GM18858 (cell line): ENCODE data around the gene ZC2HC1B.
"Not testable (repeated sequence)": the region's sequence is repeated elsewhere in the genome, so short reads cannot be mapped to it uniquely, and the experiment has no call there.

ENCODE experiments used
- ATAC-seq: cut with Tn5 transposase; IDR thresholded peaks from one replicate; pipeline ENCODE4 v1.9.1; 2021; ENCODE audit not compliant: unreplicated experiment

Gene ZC2HC1B

DNA sequence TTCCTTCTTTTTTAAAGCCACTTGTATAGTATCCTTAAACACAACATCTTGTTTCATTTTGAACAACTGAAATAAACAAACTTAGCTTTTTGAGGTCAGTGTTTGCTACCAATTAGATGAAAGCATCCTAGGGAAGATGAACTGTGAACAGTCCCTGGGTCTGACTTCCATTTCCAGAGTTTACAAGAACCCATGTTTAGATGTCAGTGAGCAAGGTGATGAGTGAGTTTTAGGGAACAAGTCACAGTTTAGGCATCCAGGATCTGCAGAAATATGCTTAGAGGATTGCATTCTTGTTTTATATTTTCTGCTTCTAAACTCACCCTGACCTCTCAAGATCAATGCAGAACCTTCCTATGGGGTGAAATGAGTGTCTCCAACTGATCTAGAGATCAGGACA is 3.0 kb downstream of the ZC2HC1B start:
- ATAC-seq, result no peak

DNA sequence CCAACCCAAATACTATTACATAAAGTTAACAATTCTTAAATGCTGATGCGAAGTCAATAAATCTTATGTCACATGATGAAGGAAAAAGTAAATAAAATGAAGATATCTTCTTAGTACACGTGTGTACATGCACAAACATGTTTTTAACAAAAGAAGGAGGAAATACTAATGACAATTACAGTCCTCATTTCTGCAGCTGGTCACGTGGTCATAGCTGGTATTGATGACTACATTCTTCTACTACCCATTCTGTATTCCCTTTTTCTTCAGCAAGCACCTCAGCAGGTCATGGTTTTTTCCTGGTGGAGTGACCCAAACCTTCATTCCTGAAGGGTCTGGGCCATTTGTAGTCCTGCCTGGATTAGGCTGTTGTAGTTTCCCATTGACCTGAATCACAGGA is 4.5 kb downstream of the ZC2HC1B start:
- not testable (repeated sequence) for ATAC-seq

DNA sequence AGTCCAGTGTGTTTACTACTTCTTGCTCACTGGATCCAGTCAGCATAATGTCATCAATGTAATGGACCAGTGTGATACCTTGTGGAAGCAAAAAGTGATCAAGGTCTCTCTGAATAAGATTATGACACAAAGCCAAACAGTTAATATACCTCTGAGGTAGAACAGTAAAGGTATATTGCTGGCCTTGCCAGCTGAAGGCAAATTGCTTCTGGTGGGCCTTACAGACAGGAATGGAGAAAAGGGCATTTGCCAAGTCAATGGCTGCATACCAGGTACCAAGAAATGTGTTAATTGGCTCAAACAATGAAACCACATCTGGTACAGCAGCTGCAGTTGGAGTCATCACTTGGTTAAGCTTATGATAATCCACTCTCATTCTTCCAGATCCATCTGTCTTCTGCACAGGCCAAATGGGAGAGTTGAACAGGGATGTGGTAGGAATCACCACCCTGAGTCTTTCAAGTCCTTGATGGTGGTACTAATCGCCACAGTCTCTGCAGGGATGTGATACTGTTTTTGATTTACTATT is 7.0 kb downstream of the ZC2HC1B start:
- ATAC-seq, result not testable (repeated sequence)

DNA sequence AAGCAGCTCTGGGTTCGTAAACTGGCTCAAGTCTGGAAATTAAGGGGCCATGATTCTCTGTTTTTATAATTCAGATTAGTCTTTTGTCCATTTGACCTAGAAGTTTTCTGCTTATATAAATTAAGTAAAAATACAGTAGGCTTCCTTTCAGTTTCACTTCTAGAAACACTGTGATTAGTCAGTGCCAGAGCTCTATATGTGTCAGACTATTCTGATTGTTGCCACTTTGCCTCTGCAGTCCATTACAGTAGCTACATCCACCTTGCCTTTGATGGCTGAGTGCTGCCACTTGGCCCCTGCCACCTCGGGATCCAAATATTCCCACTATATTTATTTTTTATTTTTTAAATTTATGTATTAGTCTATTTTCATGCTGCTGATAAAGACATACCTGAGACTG is 7.9 kb downstream of the ZC2HC1B start:
- ATAC-seq, result peak; percentile 98

DNA sequence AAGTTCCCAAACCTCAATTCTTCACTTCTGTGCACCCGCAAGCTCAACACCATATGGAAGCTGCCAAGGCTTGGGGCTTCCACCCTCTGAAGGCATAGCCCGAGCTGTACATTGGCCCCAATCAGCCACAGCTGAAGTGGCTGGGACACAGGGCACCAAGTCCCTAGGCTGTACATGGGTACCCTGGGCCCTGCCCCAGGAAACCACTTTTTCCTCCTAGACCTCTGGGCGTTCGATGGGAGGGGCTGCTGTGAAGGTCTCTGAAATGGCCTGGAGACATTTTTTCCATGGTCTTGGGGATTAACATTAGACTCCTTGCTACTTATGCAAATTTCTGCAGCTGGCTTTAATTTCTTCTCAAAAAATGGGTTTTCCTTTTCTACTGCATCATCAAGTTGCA is 9.3 kb downstream of the ZC2HC1B start:
- not testable (repeated sequence) for ATAC-seq

DNA sequence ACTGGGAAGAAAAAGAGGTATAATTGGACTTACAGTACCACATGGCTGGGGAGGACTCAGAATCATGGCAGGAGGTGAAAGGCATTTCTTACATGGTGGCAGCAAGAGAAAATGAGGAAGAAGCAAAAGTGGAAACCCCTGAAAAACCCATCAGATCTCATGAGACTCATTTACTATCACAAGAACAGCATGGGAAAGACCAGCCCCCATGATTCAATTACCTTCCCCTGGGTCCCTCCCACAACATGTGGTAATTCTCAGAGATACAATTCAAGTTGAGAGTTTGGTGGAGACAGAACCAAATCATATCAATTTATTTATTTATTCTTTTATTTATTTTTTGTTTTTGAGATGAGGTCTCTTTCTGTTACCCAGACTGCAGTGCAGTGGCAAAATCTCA is 10.2 kb downstream of the ZC2HC1B start:
- not testable (repeated sequence) for ATAC-seq

DNA sequence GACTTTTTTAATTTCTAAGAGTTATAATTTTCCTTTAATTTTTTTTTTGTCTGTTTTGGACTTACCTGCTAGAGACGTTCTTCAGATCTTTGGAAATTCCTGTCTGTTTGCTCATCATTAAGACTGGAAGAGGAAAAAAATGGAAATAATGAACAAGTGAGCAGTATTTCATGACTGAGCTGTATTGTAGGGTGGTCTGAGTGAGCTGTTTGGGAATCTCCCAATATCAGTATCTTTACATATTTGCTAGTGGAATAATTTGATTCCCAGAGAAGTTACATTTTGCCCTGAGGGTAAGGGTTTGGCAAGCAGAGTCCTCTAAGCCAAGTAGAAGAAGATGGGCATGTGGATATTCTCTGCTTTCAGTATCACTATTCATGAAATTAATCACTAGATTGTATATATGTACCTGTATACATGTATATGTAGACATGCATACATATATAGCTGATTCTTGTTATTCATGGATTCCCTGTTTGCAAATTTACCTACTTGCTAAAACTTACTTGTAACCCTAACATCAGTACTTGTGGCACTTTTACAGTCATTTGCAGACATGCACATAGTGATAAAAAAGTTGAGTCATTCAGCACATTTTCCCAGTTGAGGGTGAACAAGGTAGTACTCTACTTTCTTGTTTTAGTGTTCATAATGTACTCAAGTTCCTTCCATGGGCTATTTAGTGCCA is 13.5 kb downstream of the ZC2HC1B start:
- ATAC-seq, result no peak

DNA sequence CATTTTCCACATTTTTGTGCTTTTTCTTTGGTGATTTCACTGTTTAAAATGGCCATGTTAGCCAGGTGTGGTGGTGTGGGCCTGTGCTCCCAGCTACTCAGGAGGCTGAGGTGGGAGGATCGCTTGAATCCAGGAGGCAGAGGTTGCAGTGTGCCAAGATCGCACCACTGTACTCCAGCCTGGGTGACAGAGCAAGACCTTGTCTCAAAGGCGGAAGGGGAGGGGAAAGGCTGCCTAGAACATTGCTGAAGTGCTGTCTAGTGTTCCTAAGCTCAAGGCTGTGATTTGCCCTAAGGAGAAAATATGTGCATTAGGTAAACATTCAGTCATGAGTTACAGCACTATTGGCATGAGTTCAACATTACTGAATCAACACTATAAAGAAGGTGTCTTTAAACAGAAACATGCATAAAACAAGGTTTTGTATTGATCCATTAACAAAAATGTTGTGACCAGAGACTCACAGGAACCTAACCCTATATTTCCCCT is 14.0 kb downstream of the ZC2HC1B start:
- ATAC-seq, result no peak

DNA sequence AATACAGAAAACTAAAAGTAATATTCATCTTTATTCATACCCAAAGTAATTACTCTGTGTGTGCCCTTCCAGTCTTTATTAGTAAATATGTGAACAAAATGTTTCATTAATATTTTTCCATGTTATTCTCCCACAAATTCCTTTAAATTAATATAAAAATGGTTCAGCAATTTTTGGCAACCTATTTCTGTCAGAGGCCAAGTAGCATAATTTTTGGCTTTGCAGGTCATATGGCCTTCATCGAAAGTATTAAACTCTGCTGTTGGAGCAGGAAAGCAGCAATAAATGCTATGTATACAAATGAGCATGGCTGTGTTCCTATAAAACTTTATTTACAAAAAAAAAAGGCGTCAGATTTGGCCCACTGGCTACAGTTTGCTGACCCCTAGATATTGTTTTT is 16.1 kb downstream of the ZC2HC1B start:
- ATAC-seq, result no peak

DNA sequence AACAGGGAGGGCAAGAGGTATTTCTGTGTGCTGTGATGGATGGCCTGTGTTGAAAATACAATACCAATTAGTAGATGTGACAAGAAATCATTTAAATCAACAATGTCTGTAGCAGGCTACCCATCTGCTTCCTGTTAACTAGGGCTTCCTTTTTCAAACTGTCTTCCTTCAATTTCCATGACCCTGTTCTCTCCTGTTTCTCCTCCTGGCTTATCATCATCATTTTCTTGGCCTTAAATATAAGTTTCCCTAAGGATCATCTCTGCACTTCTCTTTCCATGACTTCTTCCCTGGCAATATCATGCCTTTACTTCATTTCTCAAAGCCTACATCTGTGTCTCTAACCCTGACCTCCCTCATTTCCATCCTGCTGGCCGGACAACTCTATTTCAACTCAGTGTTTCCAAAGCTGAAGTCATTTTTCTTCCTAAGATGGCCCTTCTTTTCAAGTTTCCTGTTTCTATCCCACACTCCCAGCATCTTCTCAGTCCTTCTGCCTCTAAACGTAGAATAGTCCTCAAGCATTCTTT is 18.2 kb downstream of the ZC2HC1B start:
- no peak for ATAC-seq

DNA sequence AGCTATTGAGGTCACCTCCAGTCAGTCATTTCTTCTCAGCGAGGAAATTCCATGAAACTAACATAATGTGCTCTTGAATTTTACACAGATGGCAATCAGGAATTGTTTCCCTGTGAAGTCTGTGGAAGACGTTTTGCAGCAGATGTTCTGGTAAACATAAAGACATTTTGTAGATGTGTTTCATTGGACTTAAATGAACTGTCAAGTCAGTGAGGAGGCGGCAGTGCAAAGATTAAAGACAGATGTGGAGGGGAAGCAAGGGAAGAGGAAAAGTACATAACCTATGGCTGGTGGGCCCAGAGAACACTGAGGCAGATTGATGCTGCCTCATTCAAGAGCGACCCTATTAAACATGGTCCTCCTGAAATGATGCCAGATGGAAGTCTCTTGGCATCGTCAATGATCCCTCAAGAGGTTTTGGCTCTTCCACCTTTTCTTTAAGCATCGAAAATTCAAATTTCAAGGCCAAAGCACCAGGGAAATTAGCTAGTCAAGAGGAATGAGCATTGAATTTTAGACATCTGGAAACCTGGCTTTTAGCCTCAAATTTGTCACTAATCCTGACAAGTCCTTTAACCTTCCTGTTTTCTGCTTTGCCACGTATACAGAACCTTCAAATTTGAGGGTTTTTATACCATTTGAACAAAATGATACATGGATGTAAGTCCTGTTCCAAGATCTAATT is 20.1 kb downstream of the ZC2HC1B start:
- no peak for ATAC-seq

DNA sequence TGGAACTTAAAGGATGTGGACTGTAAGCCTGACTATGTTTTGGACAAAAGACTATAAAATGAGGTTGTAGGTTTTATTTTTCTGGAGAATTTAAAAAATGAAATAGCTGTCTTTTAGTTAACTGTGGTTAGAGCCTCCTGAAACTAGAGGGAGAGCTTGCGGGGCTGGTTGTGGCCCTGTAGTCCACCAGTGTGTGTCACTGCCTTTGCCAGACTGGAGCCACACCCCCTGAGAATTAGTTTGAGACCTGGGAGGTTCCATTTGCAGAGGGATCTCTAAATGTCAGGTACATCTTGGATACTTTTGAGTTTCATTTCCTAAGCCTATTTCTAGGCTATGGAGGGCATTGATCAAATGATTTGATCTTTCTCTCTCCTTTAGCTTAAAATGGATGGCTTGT is 20.8 kb downstream of the ZC2HC1B start:
- ATAC-seq, result no peak

DNA sequence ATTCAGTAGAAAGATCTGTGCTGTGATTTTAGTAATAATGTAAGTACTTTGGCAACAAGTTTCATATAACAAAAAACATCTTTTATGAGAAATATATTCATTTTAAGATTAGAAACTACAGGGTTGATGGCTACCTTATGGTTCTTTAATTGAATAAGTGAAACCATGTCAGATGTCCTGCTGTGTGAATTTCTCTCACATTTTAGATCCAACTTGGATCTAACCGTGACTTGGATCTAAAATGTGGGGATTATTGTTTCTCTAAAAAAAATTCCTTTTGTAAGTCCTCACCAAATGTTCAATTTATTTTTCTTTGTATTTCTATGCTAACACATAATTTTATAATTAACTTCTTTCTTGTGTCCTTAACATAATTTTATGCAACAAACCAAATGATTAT is 30.4 kb downstream of the ZC2HC1B start:
- no peak for ATAC-seq

DNA sequence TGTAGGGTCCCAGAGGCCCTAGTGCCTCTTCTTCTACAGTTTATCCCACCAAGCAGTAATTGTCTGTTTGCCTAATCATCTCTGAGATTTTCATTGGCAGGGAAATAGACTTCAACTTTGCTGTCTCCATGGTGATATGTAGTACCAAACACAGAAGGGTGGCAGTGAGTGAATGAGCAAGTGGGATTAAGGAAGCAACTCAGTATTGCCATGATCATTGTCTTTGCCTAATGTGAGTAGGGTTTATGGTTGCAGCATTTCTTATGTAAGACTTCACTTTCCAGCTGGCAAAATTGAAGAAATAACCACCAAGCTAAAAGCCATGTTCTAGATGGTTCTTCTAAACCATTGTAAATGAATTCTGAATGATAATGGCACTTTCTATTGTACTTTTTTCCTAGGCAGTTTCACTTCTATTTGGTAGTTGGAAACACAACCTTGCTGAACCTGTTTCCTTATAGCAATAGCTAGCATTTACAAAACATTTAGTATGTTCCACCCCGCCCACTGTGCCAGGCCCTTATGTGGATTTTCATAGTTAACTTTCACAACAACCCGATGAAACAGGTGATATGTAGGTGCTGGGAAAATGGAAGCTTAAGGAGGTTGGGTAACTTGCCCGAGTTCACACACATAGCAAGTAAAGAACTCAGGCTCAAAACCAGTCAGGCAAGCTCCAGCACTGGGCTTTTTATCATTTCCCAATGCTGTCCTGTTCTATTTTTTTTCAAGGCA is 32.0 kb downstream of the ZC2HC1B start:
- ATAC-seq, result no peak

DNA sequence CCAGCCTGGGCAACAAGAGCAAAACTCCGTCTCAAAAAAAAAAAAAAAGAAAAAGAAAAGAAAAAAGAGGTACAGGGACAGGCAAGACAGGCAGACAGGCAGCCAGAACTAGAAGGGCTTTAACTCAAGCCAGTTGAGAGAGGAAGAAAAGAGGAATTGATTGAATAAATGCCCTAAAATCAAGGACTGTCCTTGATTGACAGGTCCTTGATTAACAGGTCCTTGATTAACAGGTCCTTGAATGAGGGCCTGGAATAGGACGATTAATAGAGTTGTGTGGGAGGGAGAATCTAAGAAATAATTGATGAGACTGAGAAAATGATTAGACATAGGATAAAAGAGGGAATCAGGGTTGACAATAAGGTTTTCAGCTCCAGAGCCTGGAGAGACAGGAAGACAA is 36.1 kb downstream of the ZC2HC1B start:
- ATAC-seq, result no peak

DNA sequence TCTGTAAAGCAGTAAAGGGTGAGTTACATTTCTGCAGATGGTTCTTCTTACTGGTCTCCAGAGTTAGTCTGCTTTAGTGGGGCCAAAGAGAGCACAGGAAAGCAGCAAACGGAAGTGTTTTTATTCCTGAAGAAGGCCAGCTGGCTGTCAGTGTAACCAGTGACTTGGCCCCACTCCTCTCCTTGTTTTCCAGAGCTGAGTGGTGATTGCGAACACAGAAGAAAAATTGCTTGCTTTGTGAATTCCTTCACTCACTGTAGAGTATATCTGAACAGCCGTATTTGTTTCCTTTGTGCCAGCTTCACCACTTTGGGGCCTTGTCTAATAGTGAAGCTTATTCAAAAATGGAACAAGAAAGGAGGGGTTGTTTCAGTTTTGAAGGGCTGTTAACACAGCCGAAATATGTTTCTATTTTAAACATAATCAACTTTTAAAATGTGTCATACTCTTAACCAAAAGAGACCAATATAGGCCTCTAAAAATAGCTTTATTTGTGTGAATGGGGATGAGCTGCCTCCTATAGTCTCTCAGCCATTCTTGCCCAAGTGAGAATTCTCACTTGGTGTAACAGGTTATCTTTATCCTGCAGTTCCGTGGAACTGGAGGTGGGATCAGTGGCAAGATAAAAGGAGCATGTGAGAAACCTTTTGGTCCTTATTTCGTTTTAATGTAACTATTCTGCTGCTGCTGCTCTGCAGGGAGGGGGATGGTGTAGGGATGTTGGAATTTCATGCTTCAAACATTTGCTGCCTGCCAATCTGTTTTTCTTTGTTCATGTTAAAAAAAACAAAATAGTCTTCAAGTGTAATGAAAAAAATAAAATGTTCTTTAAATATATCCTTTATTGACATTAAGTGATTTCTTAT is 37.8 kb downstream of the ZC2HC1B start:
- ATAC-seq, result peak; percentile 97

DNA sequence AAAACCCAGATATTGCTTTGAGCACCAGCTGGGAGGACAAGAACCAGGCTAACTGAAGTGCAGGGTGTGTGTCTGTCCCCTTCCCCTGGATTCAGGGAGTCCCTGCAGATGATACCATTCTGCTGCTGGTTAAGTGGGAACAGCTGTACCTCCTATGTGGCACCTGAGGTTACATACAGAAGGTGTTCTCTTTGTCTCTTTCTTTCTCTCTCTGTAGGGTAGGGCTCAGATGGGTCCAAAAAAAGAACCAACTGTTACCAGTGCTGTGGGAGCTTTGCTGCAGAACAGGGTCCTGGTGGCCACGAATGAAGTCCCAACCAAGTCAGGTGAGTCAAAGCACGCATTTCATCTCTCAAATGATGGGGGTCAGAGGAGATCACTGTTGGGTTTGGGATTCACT is 38.6 kb downstream of the ZC2HC1B start:
- ATAC-seq, result no peak

DNA sequence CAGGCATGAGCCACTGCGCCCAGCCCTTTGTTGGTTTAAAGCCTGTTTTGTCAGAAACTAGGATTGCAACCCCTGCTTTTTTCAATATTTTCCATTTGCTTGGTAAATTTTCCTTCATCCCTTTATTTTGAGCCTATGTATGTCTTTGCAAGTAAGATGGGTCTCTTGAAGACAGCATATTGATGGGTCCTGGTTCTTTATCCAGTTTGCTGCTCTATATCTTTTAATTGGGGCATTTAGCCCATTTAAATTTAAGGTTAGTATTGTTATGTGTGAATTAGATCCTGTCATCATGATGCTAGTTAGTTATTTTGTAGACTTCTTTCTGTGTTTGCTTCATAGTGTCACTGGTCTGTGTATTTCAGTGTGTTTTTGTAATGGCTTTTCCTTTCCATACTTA is 46.8 kb downstream of the ZC2HC1B start:
- no peak for ATAC-seq

DNA sequence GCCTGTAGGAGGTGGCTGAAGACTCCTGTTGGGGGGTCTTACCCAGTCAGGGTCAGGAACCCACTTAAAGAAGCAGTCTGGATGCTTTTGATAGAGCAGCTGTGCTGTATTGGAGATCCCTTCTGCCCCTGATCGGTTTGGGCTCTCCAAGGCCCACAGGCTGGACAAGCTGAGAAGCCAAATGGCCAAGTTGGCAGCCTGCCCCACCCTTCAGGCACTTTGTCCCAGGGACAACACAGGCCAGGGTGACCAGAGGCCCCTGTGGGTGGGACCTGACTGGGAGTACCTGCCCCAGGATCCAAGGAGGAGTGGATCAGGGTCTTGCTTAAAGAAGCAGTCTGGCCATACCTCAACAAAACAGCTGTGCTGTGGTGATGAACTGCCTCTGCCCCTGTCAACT is 48.4 kb downstream of the ZC2HC1B start:
- no peak for ATAC-seq

DNA sequence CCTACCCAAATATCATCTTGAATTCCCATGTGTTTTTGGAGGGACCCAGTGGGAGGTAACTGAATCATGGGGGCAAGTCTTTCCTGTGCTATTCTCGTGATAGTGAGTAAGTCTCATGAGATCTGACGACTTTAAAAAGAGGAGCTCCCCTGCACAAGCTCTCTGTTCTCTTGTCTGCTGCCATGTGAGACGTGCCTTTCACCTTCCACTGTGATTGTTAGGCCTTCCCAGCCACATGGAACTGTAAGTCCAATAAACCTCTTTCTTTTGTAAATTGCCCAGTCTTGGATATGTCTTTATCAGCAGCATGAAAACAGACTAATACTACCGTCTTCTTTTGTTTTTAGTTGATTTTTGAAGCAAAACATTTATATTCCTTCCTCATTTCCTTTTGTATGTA is 52.8 kb downstream of the ZC2HC1B start:
- not testable (repeated sequence) for ATAC-seq

DNA sequence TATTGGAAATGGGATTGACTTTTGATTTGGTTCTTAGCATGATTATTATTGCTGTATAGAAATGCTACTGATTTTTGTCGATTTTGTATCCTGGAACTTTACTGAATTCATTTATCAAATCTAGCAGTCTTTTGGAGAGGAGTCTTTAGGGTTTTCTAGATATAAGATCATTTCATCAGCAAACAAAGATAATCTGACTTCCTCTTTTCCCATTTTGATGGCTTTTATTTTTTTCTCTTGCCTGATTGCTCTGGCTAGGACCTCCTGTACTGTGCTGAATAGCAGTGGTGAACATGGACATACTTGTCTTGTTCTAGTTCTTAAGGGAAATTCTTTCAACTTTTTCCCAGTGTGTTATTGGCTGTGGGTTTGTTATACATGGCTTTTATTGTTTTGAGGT is 64.6 kb downstream of the ZC2HC1B start:
- ATAC-seq, result no peak
